HL-60/S4 (cell line): ENCODE results near the gene AQP6.

Source experiments
- in situ Hi-C: fragments of 300-500 bp; cut with MboI; formaldehyde crosslinking; loops from 2 replicates; pipeline ENCODE4 v1.14.3; 2022; ENCODE audit warnings: low sequenced_read_pairs

Gene AQP6

DNA sequence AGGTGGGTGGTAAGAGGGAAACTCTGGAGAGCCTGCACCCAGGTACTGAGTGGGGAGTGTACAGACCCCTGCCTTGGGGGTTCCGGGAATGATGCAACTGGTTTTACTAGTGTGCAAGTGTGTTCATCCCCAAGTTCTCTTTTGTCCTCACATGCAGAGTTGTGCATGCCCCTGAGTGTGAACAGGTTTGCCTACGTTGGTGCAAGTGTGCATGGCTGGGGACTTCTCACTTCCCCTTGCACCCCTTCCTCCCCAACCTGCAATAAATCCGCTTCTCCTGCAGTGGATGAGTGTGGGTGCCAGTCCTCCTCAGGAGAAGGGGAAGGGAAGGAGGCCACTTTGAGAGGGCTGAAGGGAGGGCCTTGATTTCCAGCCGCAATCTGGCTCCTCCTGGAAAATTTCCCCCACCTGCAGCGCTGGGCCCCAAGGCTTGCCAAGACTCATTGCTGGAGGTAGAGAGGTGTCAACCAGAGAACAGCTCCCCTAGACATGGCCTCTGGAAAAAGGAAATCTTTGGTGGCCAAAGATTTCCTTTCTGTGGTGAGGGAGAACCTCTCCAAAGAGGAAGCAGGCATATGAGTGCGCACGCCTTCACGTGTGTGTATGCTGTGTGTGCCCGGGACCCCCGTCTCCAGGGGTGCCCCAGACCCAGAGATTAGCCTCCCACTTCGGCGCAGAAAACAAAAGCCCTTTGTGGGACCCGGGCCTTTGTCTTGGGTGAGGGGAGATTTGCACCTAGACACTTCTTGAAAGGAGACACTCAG is 16.7 kb upstream of the AQP6 start:
- in situ Hi-C loops = loop anchor here (25.0 kb wide), 1 partner anchor 106 kb away; the partner anchor contains the start of gene ASIC1

DNA sequence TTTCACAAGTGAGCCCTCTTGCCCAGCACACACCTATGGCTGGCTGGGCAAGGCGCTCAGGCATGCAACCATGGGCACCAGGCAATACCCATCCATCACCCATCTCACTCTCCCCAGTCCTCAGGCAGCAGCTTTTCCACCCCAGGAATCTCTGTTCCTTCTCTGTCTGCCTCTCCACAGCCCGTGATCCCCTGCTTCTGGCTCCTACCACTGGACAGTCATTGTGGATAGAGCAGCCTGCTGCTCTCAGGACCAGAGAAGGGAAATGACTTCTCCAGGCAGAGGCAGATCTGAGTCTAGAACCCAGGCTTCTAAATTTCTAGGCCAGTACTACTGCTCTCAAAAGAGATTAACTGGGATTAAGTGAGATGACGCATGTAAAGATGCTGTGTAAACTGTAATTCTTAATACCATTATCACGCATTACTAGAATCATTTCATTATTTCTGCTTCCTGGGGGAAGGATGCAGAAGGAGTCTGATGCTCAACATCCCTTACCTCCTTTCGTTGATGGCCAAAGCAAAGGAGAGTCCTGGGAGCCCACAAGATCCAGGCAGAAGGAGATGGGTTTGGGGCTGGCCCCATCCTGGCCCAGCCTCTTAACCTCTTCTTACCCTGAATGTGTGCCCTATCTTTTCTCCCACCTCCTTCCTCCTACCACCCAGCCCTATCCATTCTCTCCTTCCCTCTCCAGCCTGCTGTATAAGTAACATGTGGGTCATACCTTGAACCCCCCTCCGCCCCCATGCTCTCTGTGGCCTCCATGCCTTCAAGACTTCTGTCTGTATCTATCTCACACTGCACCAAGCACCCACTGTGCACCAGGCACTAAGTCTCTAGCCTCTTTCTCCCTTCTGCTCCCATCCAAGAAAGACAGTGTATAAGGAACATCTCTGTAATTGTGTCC is 15.8 kb upstream of the AQP6 start:
- in situ Hi-C loops = loop anchor here (25.0 kb wide), 1 partner anchor 105 kb away; the partner anchor contains the start of gene ASIC1

DNA sequence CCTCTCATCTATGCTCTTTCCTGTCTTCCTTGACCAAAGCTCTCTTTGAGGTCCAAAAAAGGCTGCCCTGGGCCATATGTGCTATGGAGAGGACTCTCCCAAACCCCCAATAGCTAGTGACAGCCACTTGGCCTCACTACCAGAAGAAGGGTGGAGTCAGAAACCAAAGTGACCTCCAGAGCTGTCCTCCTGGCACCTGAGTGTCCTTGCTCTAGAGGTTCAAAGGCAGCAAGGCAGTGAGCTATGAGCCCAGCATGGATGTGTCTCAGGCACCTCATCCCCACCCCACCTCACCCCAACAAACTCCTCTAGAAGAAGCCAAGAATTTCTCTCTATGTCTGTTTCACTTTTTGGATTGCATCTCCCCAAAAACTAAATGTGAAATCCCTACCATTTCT is 15.2 kb upstream of the AQP6 start:
- in situ Hi-C loops = loop anchor here (25.0 kb wide), 1 partner anchor 105 kb away; the partner anchor contains the start of gene ASIC1

DNA sequence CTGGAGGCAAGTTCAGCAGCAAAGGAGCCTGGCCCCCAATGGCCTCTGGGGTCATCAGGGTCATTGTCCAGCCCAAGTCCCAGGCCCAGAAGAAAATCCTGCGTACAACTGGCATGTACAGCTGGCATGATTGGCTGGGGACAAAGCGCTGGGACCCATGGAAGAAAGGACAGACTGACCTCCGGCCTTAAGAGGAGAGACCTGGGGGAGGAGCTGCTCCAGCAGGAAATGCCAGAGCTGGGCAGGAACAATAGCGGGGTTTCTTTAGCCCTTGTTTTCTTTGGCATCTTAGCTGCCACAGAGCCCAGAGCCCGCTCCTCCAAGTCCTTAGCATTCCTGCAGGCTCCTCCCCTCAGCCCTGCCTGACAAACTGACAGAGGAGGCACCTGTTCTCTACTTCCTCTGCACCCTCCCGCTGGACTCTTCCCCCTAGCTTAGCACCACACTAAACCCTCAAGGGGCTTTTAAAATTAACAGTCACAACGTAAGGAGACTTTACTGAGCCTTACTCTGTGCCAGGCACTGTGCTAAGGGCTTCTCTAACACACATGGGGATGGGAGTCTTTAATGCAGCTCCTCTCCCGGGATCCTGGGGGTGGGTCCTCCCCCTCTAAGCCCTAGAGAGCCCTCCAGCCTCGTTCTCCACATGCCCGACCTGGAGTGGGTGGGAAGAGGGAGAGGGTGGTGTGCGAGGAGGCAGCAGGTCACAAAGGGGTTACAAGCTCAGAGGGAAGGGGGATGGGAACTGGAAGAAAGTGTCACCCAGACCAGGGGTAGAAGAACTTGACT is 12.9 kb upstream of the AQP6 start:
- in situ Hi-C loops = loop anchor here (25.0 kb wide), 1 partner anchor 102 kb away; the partner anchor contains the start of gene ASIC1

DNA sequence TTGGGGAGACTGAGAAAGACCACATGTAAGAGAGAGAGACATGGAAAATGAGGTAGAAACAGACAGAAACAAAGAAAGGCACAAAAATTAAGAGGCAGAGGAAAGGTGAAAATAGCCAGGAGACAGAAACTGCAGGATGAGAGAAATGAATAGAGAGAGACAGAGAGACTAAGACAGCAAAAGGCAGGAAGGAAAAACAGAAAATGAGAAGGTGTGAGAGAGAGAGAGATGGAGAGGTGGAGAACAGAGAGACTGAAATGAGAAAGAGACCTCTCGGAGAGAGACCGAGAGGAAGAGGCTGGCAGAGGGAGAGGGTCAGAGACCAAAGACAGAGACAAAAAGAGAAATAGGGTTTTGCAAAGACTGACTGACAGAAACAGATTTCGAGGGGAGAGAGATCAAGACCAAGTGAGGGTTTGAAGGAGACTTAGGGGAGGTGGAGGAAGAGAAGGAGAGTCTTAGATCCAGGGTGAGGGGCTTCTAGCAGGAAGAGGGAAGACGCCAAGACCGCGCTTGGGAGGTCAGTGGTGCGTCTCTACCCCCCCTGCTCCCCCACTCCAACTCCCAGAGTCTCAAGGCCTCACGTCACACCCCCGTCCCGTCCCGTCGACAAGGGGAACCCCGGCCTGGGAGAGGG is 12.2 kb upstream of the AQP6 start:
- in situ Hi-C loops = loop anchor here (25.0 kb wide), 1 partner anchor 102 kb away; the partner anchor contains the start of gene ASIC1

DNA sequence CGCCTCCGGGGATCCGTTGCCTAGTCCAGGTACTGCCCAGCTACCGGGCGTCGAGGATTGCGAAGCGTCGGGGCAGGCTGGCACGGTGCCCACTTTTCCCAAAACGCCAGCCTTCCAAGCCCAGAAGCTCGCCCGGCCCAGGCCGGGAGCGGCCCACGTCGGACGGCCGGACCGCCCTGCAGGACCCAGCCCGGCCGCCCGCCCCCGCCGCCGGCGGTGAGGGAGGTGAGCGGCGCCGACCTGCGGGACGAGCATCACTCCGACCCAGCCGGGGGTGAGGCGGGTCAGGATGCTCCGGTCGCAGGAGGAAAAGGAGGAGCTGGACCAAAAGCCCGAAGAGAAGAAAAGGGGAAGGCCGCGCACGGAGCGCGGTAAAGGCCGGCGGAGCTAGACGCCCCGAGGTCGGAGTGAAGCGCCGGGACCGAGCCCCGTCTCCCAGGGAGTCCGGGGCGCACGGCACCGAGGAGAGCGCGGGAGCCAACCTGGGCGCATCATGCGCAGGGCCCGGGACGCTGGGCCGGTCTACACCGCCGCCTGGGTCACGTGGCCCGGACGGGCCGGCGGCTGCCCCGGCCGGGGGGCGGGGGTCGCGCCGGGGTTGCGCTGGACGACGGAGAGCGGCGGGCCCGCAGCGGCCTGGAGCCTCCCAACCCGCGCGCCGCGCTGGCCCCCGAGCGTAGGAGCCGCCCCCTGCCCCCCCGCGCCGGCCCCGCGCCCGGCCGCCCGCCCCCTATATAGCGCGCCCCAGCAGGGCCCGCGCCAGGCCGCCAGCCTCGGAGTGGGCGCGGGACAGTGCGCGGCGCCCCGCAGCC is 11.4 kb upstream of the AQP6 start, which contains the start of gene AQP5:
TSS of gene AQP5 (plus strand) at position 762 of the 812 bp plus-strand sequence. CDS start 146 bp downstream, outside the sequence.
- in situ Hi-C loops = loop anchor here (25.0 kb wide), 1 partner anchor 101 kb away; the partner anchor contains the start of gene ASIC1

DNA sequence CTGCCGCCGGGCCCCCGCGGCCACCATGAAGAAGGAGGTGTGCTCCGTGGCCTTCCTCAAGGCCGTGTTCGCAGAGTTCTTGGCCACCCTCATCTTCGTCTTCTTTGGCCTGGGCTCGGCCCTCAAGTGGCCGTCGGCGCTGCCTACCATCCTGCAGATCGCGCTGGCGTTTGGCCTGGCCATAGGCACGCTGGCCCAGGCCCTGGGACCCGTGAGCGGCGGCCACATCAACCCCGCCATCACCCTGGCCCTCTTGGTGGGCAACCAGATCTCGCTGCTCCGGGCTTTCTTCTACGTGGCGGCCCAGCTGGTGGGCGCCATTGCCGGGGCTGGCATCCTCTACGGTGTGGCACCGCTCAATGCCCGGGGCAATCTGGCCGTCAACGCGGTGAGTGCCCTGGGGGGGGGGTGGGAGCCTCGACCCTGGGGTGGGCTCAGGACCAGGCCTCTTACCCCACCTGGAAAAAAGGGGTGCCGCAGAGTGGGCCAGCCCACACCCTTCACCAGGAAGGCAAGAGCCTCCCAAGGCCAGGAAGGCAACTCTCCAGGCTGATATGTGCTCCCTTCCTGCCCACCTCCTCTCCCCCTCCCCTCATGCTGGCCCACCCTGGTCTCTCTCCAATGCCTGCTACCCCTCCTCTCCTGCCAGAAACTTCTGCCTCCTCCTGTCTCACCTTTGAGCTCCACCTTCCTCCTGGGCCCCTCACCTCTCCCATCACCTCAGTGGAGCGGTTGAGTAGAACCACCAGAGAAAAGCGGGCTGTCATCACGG is 10.6 kb upstream of the AQP6 start:
- in situ Hi-C loops = loop anchor here (25.0 kb wide), 1 partner anchor 100 kb away; the partner anchor contains the start of gene ASIC1

DNA sequence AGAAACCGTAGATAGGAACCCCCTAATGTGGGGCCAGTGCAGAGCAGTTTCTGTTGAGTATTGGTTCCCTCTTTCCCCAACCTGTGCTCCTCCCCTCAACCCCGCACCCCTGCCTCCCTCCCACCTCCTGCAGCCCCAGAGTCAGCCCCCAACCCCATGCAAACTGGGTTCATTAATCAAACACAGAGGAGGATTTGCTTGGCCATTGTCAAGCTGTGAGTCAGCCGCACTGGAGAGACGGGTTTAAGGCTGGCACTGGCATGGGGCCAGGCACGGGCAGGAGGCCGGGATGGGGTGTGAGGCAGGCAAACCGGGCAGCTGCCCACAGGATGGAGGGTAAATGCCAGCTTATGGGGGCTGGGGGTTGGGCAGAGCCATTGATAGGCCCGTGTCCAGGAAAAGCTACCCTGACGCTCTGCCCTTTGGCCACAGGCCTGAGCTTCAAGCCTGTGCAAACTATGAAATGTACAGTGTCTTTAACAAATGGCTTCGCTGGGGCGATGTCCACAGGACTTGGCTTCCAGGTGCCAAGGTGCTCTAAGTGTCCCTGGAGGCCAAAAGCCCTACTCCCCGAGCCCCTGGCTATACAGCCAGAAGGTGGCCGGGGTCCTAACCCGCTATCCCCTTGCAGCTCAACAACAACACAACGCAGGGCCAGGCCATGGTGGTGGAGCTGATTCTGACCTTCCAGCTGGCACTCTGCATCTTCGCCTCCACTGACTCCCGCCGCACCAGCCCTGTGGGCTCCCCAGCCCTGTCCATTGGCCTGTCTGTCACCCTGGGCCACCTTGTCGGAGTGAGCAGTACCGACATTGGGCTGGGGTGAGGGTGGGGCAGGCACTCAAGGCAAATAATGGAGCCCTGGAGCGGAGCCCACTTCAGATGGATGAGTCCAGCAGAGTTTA is 9.6 kb upstream of the AQP6 start:
- in situ Hi-C loops = loop anchor here (25.0 kb wide), 1 partner anchor 99 kb away; the partner anchor contains the start of gene ASIC1

DNA sequence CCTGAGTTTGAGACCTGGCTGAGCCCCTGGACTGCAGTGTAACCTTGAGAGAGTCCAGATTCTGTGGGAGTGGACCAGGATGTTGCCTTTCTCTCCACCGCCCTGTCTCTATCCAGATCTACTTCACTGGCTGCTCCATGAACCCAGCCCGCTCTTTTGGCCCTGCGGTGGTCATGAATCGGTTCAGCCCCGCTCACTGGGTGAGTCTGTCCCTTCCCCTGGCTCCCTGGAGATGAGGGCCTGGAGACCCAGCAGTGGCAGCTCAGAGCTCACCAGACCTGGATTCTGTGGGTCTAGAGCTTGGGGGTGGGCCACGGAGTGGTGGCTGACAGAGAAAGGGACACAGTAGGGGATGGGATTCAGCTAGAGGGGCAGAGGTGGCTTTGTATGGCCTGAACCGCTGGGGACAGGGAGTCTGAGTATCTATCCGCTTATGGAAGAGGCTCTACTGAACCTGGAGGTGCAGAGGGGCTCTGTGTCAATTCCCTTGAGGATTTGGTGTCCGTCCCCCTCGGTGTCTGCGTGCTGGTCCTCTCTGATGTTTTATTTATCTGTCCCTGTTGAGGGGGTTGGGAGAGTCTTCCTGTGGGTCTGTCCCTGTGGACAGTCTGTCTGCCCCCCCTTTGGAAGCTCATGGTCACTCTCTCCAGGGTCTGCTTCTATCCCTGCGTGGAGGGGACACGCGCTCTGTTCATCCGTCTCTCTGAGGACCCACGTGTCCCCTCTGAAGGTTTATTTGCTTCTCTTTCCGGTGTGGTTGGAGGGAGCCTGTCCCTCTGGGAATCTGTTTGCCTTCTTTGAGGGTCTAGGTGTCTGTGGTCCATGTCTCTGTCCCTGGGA is 8.6 kb upstream of the AQP6 start:
- in situ Hi-C loops = loop anchor here (25.0 kb wide), 1 partner anchor 98 kb away; the partner anchor contains the start of gene ASIC1

DNA sequence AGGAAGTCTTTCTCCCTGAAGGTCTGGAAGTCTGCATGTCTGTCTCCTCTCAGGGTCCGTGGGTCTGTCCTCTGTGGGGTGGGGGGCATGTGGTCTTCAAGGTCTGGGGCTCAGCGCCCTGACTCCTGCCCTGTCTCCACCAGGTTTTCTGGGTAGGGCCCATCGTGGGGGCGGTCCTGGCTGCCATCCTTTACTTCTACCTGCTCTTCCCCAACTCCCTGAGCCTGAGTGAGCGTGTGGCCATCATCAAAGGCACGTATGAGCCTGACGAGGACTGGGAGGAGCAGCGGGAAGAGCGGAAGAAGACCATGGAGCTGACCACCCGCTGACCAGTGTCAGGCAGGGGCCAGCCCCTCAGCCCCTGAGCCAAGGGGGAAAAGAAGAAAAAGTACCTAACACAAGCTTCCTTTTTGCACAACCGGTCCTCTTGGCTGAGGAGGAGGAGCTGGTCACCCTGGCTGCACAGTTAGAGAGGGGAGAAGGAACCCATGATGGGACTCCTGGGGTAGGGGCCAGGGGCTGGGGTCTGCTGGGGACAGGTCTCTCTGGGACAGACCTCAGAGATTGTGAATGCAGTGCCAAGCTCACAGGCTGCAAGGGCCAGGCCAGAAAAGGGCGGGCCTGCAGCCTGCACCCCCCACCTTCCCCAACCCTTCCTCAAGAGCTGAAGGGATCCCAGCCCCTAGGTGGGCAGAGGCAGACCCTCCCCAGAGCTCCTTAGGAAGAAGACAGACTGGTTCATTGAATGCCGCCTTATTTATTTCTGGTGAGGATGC is 7.7 kb upstream of the AQP6 start:
- in situ Hi-C loops = loop anchor here (5.0 to 25.0 kb wide), 2 partner anchors 97 to 207 kb away; partner anchors contain the start of gene ASIC1

DNA sequence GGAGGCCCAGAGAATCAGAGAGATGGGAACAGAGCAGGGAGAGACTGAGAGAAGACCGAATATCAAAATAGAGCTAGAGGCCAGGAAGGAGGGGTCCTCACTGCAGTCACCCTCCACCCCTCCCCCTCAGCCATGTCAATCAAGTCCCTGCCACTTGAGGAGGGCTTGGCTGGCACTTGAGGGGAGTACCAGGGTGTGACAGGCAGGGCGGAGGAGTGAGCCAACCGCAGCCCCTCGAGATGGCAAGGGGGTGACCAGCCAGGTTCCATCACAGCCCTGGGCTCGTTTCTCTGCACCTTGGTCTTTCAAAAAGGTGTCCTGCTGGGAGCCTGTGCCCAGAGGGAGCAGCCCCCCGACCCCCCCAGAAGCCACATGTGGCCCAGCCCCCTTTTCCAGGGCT is 6.9 kb upstream of the AQP6 start:
- in situ Hi-C loops = loop anchor here (5.0 to 25.0 kb wide), 2 partner anchors 96 to 206 kb away; partner anchors contain the start of gene ASIC1

DNA sequence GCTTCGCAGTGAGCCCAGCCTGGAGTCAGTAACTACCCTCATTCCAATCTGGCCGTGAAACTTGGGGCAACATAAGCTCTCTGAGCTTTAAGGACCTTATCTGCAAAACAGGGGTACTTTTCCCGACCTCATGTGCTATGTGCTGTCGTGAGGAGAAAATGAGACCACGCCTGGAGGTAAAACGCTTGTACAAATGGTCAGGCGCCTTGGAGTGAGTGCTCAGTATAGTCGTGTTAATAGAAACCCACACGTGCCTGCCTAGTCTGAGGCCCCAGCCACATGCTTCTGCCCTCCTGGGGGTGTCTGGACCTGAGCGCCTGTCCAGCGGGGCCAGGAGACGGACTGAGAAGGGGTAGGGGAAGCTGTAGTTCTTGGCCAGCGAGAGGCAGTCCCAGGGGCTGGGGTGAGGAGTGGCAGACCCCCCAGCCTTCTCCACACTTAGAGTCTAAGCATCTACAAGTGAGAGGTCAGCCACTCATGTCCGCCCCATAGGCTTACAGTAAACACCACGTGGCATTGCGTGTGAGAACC is 6.2 kb upstream of the AQP6 start:
- in situ Hi-C loops = loop anchor here (5.0 to 25.0 kb wide), 2 partner anchors 96 to 206 kb away; partner anchors contain the start of gene ASIC1

DNA sequence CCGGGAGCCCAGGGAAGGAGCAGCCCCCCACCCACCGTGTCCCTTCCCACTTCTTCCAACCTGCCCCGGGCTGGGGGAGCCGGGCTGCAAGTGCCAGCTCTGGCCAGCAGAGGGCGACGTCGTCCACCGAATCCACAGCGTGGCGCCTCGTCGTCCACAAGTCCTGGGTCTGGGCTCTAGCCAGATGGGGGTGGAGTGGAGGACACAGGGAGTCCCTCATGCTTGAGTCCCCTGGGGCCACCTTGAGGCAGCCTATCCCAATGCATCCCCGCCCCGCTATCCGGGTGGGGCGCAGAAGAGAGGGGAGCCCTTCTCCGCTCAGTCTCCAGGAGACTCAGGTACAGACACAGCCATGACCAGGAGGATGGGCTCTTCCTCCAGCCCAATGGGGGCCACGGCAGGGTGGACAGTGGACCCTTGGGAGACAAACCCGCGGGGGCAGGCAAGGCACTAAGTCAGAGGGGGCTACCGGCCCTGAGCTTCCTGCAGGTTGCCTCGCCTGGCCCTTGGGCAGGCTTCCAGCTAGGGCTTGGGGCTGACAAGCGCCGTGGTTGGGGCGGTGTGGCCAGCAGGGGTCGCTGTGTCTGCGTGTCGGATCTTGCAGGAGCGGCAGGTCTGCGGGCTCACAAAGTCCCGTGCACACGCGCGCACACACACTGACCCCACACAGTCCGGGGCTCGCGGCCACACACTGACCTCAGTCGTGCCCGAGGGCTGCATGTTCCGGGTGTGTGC is 5.5 kb upstream of the AQP6 start:
- in situ Hi-C loops = loop anchor here (5.0 to 25.0 kb wide), 2 partner anchors 95 to 205 kb away; partner anchors contain the start of gene ASIC1

DNA sequence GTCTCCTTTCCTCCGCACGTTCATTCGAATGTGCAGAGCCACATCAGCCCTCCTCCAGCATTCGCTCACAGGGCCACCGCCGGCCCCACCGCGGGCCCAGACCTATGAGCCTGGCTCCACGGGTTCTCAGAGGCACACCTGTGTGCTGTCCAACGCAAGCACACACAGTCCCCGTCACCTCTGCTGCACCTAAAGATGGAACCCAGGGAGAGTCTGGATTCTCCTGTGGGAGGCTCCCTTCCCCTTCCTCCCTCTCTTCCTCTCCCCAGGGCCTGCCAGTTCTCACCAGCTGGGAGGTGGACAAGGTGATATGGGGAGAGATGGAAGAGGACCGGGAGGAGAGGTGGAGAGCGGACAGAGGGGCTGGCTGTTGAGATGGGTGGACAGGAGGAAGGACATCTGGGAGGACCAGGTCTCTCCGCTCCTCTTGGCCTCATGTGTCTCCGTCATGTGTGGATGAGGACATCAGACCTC is 4.9 kb upstream of the AQP6 start:
- in situ Hi-C loops = loop anchor here (5.0 to 25.0 kb wide), 2 partner anchors 94 to 204 kb away; partner anchors contain the start of gene ASIC1
